Measurements from ENCODE around the gene HK1. TPM values are rescaled to one million over a fixed set of nuclear protein-coding genes. Genes with fewer than 3 reads are reported as not detected.

HK1 gene
- total and polyA plus RNA-seq, 2 experiments from 2014 or later: 31.1 to 42.5 TPM

DNA sequence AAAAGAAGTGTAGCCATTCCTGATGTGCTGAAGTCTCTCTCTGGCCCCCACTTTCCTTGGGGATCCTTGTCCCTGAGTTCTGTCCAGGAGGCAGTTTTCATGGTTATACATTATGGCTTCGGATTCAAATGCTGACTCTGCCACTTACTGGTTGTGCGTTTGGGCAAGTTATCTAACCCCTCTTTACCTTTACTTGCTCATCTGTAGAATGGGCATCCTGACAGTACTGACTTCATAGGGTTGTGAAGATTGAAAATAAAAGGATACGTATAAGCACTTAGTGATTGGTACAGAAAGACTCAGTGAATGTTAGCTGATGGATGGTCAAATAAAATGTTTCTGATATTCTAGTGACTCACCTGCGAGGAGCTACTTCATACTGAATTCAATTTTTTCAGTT is 73.3 kb downstream of the HK1 start:
- 95% methylated on average over 4 of the region's 4 CpGs for WGBS (ENCODE audit: low lambda C conversion rate, missing lambda C conversion rate)
- DNase-seq (ENCODE audit: low spot score): no peak
- no peaks in the 10 kb centered on the region for H3K9me2 ChIP-seq (replicated peaks; ENCODE audit: insufficient read depth)
- H3K27me3 ChIP-seq: no peaks in the 10 kb centered on the region
- H3K4me3 ChIP-seq: no peak overlapping the region
- H3K9me3 ChIP-seq (ENCODE audit: low read depth): no peaks in the 10 kb centered on the region
- H3K4me1 ChIP-seq (ENCODE audit: insufficient read depth): no peaks in the 10 kb centered on the region
- no peak for TF ChIP-seq EZH2phosphoT487 (IDR thresholded peaks at IDR 0.05; ENCODE audit: low read depth, severe bottlenecking, unreplicated experiment)
- TF ChIP-seq, protein P1, sequence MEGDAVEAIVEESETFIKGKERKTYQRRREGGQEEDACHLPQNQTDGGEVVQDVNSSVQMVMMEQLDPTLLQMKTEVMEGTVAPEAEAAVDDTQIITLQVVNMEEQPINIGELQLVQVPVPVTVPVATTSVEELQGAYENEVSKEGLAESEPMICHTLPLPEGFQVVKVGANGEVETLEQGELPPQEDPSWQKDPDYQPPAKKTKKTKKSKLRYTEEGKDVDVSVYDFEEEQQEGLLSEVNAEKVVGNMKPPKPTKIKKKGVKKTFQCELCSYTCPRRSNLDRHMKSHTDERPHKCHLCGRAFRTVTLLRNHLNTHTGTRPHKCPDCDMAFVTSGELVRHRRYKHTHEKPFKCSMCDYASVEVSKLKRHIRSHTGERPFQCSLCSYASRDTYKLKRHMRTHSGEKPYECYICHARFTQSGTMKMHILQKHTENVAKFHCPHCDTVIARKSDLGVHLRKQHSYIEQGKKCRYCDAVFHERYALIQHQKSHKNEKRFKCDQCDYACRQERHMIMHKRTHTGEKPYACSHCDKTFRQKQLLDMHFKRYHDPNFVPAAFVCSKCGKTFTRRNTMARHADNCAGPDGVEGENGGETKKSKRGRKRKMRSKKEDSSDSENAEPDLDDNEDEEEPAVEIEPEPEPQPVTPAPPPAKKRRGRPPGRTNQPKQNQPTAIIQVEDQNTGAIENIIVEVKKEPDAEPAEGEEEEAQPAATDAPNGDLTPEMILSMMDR (IDR thresholded peaks at IDR 0.05; ENCODE audit: poor library complexity): no peak
- TF ChIP-seq EZH2 (IDR thresholded peaks at IDR 0.05; ENCODE audit: borderline replicate concordance): no peak
- H4K20me1 ChIP-seq (ENCODE audit: insufficient read depth, poor library complexity, severe bottlenecking): no peaks in the 10 kb centered on the region
- no peak overlapping the region for H3K27ac ChIP-seq
- H2AFZ ChIP-seq: no peak overlapping the region
- H3K4me2 ChIP-seq: no peak overlapping the region
- peaks cover 3% of the 10 kb centered on the region for H3K79me2 ChIP-seq
- H3K36me3 ChIP-seq (replicated peaks; ENCODE audit: insufficient read depth, low read depth): no peaks in the 10 kb centered on the region

DNA sequence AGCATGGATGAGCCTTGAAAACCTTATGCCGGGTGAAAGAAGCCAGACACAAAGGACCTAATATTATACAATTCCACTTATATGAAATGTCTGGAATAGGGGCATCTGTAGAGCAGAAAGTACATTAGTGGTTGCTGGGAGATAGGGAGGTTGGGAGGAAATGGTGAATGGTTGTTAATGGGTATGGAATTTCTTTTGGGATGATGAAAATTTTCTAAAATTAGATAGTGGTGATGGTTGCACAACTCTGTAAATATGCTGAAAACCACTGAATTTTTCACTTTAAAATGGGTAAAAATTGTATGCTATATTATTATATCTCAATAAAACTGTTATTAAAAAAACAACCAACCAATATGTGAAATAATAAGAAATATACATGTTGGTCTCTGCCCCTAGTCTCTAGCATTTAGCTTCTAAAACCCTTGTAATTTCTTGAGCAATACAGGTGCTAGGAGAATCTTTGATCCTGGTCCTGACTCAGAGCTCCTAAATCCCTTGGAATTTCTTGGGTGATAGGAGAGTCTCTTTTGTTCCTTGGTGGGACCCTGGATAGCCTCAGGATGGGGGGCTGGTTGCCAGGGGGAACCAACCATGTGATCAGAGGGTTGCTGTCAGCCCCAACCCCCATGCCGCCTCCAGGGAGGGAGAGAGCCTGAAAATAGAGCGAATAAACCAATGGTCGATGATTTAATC is 74.4 kb downstream of the HK1 start:
- H3K4me2 ChIP-seq: no peak overlapping the region
- peaks cover 3% of the 10 kb centered on the region for H3K79me2 ChIP-seq
- H3K36me3 ChIP-seq (replicated peaks; ENCODE audit: insufficient read depth, low read depth): no peaks in the 10 kb centered on the region
- H3K27me3 ChIP-seq: no peaks in the 10 kb centered on the region
- no peak for TF ChIP-seq EZH2 (IDR thresholded peaks at IDR 0.05; ENCODE audit: borderline replicate concordance)
- no peak for TF ChIP-seq EZH2phosphoT487 (IDR thresholded peaks at IDR 0.05; ENCODE audit: low read depth, severe bottlenecking, unreplicated experiment)
- TF ChIP-seq, protein P1 (IDR thresholded peaks at IDR 0.05; ENCODE audit: poor library complexity): no peak
- no peak for DNase-seq (ENCODE audit: low spot score)
- no peaks in the 10 kb centered on the region for H3K9me2 ChIP-seq (replicated peaks; ENCODE audit: insufficient read depth)
- H4K20me1 ChIP-seq (ENCODE audit: insufficient read depth, poor library complexity, severe bottlenecking): no peaks in the 10 kb centered on the region
- H3K4me1 ChIP-seq (ENCODE audit: insufficient read depth): no peaks in the 10 kb centered on the region
- no peaks in the 10 kb centered on the region for H3K9me3 ChIP-seq (ENCODE audit: low read depth)
- H3K4me3 ChIP-seq: no peak overlapping the region
- H3K27ac ChIP-seq: no peak overlapping the region
- 93% methylated on average over 4 of the region's 4 CpGs for WGBS (ENCODE audit: low lambda C conversion rate, missing lambda C conversion rate)
- H2AFZ ChIP-seq: no peak overlapping the region

DNA sequence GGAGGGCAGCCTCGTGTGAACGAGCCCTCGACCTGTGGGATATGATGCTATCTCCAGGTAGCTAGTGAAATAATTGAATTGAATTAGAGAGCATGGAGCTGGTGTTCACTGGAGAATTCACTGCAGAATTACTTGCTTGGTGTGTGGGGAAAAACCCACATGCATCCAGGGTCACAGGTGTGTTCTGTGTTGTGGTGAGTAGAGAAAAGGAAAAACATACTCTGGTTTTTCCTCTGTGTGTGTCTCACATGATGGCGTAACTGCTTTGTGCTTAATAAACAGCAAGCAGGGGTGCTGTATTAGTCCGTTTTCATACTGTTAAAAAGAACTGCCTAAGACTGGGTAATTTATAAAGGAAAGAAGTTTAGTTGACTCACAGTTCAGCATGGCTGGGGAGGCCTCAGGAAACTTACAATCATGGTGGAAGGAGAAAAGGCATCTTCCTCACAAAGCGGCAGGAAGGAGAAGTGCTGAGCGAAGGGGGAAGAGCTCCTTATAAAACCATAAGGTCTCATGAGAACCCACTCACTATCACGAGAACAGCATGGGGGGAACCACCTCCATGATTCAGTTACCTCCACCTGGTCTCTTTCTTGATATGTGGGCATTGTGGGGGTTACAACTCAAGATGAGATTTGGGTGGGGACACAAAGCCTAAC is 75.8 kb downstream of the HK1 start:
- H3K4me2 ChIP-seq: no peak overlapping the region
- H3K79me2 ChIP-seq: peaks cover 3% of the 10 kb centered on the region
- TF ChIP-seq EZH2phosphoT487 (IDR thresholded peaks at IDR 0.05; ENCODE audit: low read depth, severe bottlenecking, unreplicated experiment): no peak
- TF ChIP-seq, protein P1 (IDR thresholded peaks at IDR 0.05; ENCODE audit: poor library complexity): no peak
- TF ChIP-seq EZH2 (IDR thresholded peaks at IDR 0.05; ENCODE audit: borderline replicate concordance): no peak
- H4K20me1 ChIP-seq (ENCODE audit: insufficient read depth, poor library complexity, severe bottlenecking): no peaks in the 10 kb centered on the region
- H3K9me3 ChIP-seq (ENCODE audit: low read depth): no peaks in the 10 kb centered on the region
- no peak overlapping the region for H2AFZ ChIP-seq
- WGBS (ENCODE audit: low lambda C conversion rate, missing lambda C conversion rate): 91% methylated on average over 8 of the region's 8 CpGs
- H3K27ac ChIP-seq: no peak overlapping the region
- H3K36me3 ChIP-seq (replicated peaks; ENCODE audit: insufficient read depth, low read depth): no peaks in the 10 kb centered on the region
- DNase-seq (ENCODE audit: low spot score): no peak
- H3K4me1 ChIP-seq (ENCODE audit: insufficient read depth): no peaks in the 10 kb centered on the region
- no peaks in the 10 kb centered on the region for H3K27me3 ChIP-seq
- H3K4me3 ChIP-seq: no peak overlapping the region
- H3K9me2 ChIP-seq (replicated peaks; ENCODE audit: insufficient read depth): no peaks in the 10 kb centered on the region

All from hepatocyte (in vitro differentiated cells).